Karpas-422 (cell line): Measurements from ENCODE around the gene IRF3. TPM values are rescaled to one million over a fixed set of nuclear protein-coding genes. Genes with fewer than 3 reads are reported as not detected.
A peak's percentile ranks its signal among the peaks of the same experiment; 100 is the strongest.
"Not testable (repeated sequence)": the region's sequence is repeated elsewhere in the genome, so short reads cannot be mapped to it uniquely, and the experiment has no call there.

Experiments used
- DNase-seq: peaks from one replicate; pipeline ENCODE4 v3.0.0-alpha.2; 2015
- H2AFZ ChIP-seq: fragments of 200-600 bp; sonication (generic); 2 replicates; pipeline ENCODE4 v1.6.1; 2014; ENCODE audit warnings: antibody characterized with exemption, low read length, mixed read lengths
- H3K27ac ChIP-seq: fragments of 200-600 bp; sonication (generic); 2 replicates; pipeline ENCODE4 v1.5.1; 2014; ENCODE audit warnings: mild to moderate bottlenecking, low read length, moderate library complexity
- H3K27me3 ChIP-seq: fragments of 200-600 bp; sonication (generic); 2 replicates; pipeline ENCODE4 v1.6.1; 2014; ENCODE audit warnings: low read length, mixed read lengths
- H3K36me3 ChIP-seq: fragments of 200-600 bp; sonication (generic); 2 replicates; pipeline ENCODE4 v1.6.1; 2014; ENCODE audit warnings: low read length, mixed read lengths; ENCODE audit not compliant: insufficient read depth
- H3K4me1 ChIP-seq: fragments of 200-600 bp; sonication (generic); 2 replicates; pipeline ENCODE4 v1.6.1; 2014; ENCODE audit warnings: mild to moderate bottlenecking, low read length, mixed read lengths
- H3K4me2 ChIP-seq: fragments of 200-600 bp; sonication (generic); 2 replicates; pipeline ENCODE4 v1.6.1; 2014; ENCODE audit warnings: low read length, low read depth, mild to moderate bottlenecking; ENCODE audit not compliant: poor library complexity, severe bottlenecking
- H3K4me3 ChIP-seq: fragments of 200-600 bp; sonication (generic); 2 replicates; pipeline ENCODE4 v1.5.1; 2014; ENCODE audit warnings: mild to moderate bottlenecking, antibody characterized with exemption, low read length, mixed read lengths
- H3K79me2 ChIP-seq: fragments of 200-600 bp; sonication (generic); 2 replicates; pipeline ENCODE4 v1.6.1; 2014; ENCODE audit warnings: mild to moderate bottlenecking, low read length, mixed read lengths
- H3K9ac ChIP-seq: fragments of 200-600 bp; sonication (generic); 2 replicates; pipeline ENCODE4 v1.6.0; 2014; ENCODE audit warnings: low read length
- H3K9me2 ChIP-seq: fragments of 200-600 bp; sonication (generic), shearing (Covaris generic); replicated peaks from 2 replicates; pipeline ENCODE4 v1.6.0; 2014; ENCODE audit warnings: mild to moderate bottlenecking, low read length, moderate library complexity; ENCODE audit not compliant: insufficient read depth
- H3K9me3 ChIP-seq: fragments of 300-700, 200-600 bp; sonication (generic); 2 replicates; pipeline ENCODE4 v1.6.1; 2014; ENCODE audit warnings: low read length, mixed read lengths
- H4K20me1 ChIP-seq: fragments of 200-600 bp; sonication (generic); 2 replicates; pipeline ENCODE4 v1.6.1; 2014; ENCODE audit warnings: mild to moderate bottlenecking, antibody characterized with exemption, low read length, low read depth; ENCODE audit not compliant: insufficient read depth
- total RNA-seq: library from RNA; depleted of rRNA; stranded (reverse); fragments of >200 nt; shearing (Covaris generic); gene quantifications from 2 replicates; pipeline ENCODE4 v1.2.3, GENCODE V29; 2014; ENCODE audit warnings: low replicate concordance

Gene IRF3
- total RNA-seq, 1 experiment from 2014 or later, result 78.2 TPM

- H3K4me1 ChIP-seq, result peaks cover 34% of the 10 kb centered on the region
Measured at GRCh38 chr19:49640113-49640898, 25.4 kb downstream of the IRF3 start, which contains the start of gene RRAS. TSS of gene RRAS (minus strand) at chr19:49640143. CDS start at chr19:49640098, 45 bp downstream.

DNA sequence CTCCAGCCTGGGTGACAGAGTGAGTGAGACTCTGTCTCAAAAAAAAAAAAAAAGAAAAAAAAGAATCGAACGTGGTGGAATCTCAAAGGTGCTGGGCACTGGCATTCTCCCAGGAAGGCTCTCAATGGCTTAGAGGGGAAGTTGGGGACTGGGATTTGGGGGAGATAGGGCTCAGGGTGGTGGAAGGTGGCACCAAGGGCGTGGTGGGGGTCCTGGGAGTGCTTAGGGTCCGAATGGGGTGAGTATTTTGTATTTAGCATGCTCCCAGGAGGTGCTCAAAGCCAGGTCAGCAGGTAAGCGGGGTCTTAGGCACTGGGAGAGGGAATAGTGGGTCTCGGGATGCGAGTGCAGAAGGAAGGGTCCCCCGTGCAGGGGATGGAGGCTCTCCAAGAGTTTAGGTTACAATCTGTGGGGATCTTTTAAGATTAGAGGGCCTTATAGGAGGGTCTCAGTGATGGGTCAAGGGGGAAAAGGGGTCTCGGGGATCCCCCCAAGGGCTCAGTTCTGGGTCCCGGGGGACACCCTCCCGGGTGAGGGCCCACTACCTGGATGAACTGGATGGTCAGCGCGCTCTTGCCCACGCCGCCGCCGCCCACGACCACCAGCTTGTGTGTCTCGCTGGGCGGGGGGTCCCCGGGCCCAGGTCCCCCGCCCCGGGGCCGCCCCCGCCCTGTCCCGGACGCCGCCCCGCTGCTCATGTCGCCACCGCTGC, 26.1 kb downstream of the IRF3 start:
- H3K27me3 ChIP-seq, result no peaks in the 10 kb centered on the region
- H3K79me2 ChIP-seq, result peaks cover 25% of the 10 kb centered on the region
- peaks cover 34% of the 10 kb centered on the region for H3K4me1 ChIP-seq
- DNase-seq, result peak; percentile 49
- H3K9ac ChIP-seq, result peak overlapping the region; percentile 64
- H3K9me2 ChIP-seq, result no peaks in the 10 kb centered on the region
- H3K4me2 ChIP-seq, result peak overlapping the region; percentile 84
- no peaks in the 10 kb centered on the region; the same call in 1 of the 2 replicates for H3K36me3 ChIP-seq
- no peaks in the 10 kb centered on the region for H3K9me3 ChIP-seq
- peaks cover 17% of the 10 kb centered on the region for H4K20me1 ChIP-seq
- H2AFZ ChIP-seq, result no peak overlapping the region
- H3K27ac ChIP-seq, result no peak overlapping the region
- H3K4me3 ChIP-seq, result peak overlapping the region; percentile 64

More at GRCh38 chr19:49640113-49640898, 25.4 kb downstream of the IRF3 start, which contains the start of gene RRAS:
- DNase-seq, result peak; percentile 100
- Histone ChIP-seq H3K9me2 (no peaks in the 10 kb centered on the region), H3K36me3 (no peaks in the 10 kb centered on the region; the same call in 1 of the 2 replicates), H3K79me2 (peaks cover 32% of the 10 kb centered on the region), H3K27me3 (no peaks in the 10 kb centered on the region), H3K9ac (peak within 1 kb of the TSS; percentile 88), H3K9me3 (no peaks in the 10 kb centered on the region), H3K4me2 (peak within 1 kb of the TSS; percentile 97), H3K4me3 (peak within 1 kb of the TSS; percentile 86), H3K27ac (peak within 1 kb of the TSS; percentile 83), H4K20me1 (peaks cover 24% of the 10 kb centered on the region), H2AFZ (no peak within 1 kb of the TSS)

- H3K27ac ChIP-seq, result no peak overlapping the region
- no peak overlapping the region for H3K4me2 ChIP-seq
Measured at GRCh38 chr19:49637821-49638738, 27.6 kb downstream of the IRF3 start.

DNA sequence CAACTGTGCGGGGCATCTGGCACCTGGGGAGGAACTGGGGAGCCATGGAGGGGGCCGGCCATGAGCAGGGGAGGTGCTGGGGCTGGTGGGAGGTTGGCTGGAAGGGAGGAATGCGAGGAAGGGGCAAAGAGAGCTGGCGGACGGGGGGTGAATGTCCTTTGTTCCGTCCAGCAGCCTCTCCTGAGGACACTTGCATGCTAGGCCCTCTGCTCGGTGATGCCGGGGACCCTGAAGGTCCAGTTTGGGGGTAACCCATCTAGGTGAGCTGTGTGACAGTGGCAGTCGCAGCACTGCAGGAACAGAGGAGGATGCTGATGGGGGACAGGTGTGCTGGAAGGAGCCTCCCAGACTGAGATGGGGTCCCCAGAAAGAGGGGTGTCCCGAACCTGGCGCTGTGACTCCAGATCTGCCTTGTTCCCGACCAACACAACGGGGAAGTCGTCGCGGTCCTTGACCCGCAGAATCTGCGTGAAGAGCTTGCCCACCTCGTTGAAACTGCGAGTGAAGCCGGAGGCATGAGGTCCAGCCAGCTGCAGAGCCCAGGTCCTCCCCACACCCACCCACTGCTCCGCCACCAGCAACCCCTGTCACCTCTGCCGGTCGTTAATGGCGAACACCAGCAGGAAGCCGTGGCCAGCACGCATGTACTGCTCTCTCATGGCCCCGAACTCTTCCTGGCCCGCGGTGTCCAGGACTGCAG, 29.3 kb downstream of the IRF3 start:
- DNase-seq, result no peak
- no peak overlapping the region for H3K9ac ChIP-seq
- peaks cover 14% of the 10 kb centered on the region for H3K4me1 ChIP-seq

More at GRCh38 chr19:49637821-49638738, 27.6 kb downstream of the IRF3 start:
- no peaks in the 10 kb centered on the region for H3K9me2 ChIP-seq
- DNase-seq, result peak; percentile 53
- no peak overlapping the region for H3K9ac ChIP-seq
- no peak overlapping the region for H2AFZ ChIP-seq
- no peaks in the 10 kb centered on the region for H3K36me3 ChIP-seq
- no peaks in the 10 kb centered on the region for H3K27me3 ChIP-seq
- no peak overlapping the region for H3K4me3 ChIP-seq
- peaks cover 10% of the 10 kb centered on the region for H3K79me2 ChIP-seq
- no peaks in the 10 kb centered on the region for H3K9me3 ChIP-seq
- H3K4me1 ChIP-seq, result peaks cover 19% of the 10 kb centered on the region
- peaks cover 8% of the 10 kb centered on the region; the same call in 1 of the 2 replicates for H4K20me1 ChIP-seq

GRCh38 chr19:49635530-49636232, 30.0 kb downstream of the IRF3 start:
- no peaks in the 10 kb centered on the region for H3K36me3 ChIP-seq
- DNase-seq, result no peak
- no peak overlapping the region for H3K4me3 ChIP-seq
- H3K4me2 ChIP-seq, result no peak overlapping the region
- no peak overlapping the region for H2AFZ ChIP-seq
- H3K4me1 ChIP-seq, result peaks cover 8% of the 10 kb centered on the region
- H3K27ac ChIP-seq, result no peak overlapping the region
- no peaks in the 10 kb centered on the region for H3K9me2 ChIP-seq
- no peak overlapping the region for H3K9ac ChIP-seq
- H3K9me3 ChIP-seq, result no peaks in the 10 kb centered on the region
- no peaks in the 10 kb centered on the region for H3K79me2 ChIP-seq
- H4K20me1 ChIP-seq, result peaks cover 14% of the 10 kb centered on the region; the same call in 1 of the 2 replicates
- no peaks in the 10 kb centered on the region for H3K27me3 ChIP-seq

More for the DNA sequence above, 29.3 kb downstream of the IRF3 start:
- Histone ChIP-seq H4K20me1 (peaks cover 14% of the 10 kb centered on the region; the same call in 1 of the 2 replicates), H3K79me2 (no peaks in the 10 kb centered on the region), H3K9me2 (no peaks in the 10 kb centered on the region), H3K4me2 (no peak overlapping the region), H3K27ac (no peak overlapping the region), H3K27me3 (no peaks in the 10 kb centered on the region), H2AFZ (no peak overlapping the region), H3K36me3 (no peaks in the 10 kb centered on the region), H3K9me3 (no peaks in the 10 kb centered on the region), H3K4me3 (no peak overlapping the region)

- not testable (repeated sequence) for H3K4me2 ChIP-seq, H3K36me3 ChIP-seq, H3K27me3 ChIP-seq, H3K9ac ChIP-seq, H3K9me2 ChIP-seq, H2AFZ ChIP-seq, H3K27ac ChIP-seq, H3K4me3 ChIP-seq, DNase-seq, H3K9me3 ChIP-seq, H4K20me1 ChIP-seq, H3K79me2 ChIP-seq, H3K4me1 ChIP-seq
Measured at GRCh38 chr19:49633273-49633672, 32.4 kb downstream of the IRF3 start.

GRCh38 chr19:49632576-49632975, 33.1 kb downstream of the IRF3 start:
- no peak for DNase-seq
- Histone ChIP-seq H2AFZ (no peak overlapping the region), H3K9me2 (no peaks in the 10 kb centered on the region)

More at GRCh38 chr19:49632576-49632975, 33.1 kb downstream of the IRF3 start:
- no peak overlapping the region for H3K4me2 ChIP-seq
- 0 out of 2 replicates have a peak, but pooled peaks cover 6% of the 10 kb centered on the region for H4K20me1 ChIP-seq
- no peaks in the 10 kb centered on the region for H3K9me3 ChIP-seq
- H3K79me2 ChIP-seq, result no peaks in the 10 kb centered on the region
- no peak overlapping the region for H3K4me3 ChIP-seq
- no peaks in the 10 kb centered on the region for H3K27me3 ChIP-seq
- peaks cover 9% of the 10 kb centered on the region for H3K36me3 ChIP-seq
- H3K4me1 ChIP-seq, result no peaks in the 10 kb centered on the region
- H3K9ac ChIP-seq, result no peak overlapping the region
- no peak overlapping the region for H3K27ac ChIP-seq
